Cortex of kidney (tissue), 1 donor: ENCODE results near the gene ST6GAL1.

Experiments used
- DNase-seq: peaks from one replicate; lab custom pipeline; 2025; lab: John Stamatoyannopoulos, UW

ST6GAL1 gene

DNA sequence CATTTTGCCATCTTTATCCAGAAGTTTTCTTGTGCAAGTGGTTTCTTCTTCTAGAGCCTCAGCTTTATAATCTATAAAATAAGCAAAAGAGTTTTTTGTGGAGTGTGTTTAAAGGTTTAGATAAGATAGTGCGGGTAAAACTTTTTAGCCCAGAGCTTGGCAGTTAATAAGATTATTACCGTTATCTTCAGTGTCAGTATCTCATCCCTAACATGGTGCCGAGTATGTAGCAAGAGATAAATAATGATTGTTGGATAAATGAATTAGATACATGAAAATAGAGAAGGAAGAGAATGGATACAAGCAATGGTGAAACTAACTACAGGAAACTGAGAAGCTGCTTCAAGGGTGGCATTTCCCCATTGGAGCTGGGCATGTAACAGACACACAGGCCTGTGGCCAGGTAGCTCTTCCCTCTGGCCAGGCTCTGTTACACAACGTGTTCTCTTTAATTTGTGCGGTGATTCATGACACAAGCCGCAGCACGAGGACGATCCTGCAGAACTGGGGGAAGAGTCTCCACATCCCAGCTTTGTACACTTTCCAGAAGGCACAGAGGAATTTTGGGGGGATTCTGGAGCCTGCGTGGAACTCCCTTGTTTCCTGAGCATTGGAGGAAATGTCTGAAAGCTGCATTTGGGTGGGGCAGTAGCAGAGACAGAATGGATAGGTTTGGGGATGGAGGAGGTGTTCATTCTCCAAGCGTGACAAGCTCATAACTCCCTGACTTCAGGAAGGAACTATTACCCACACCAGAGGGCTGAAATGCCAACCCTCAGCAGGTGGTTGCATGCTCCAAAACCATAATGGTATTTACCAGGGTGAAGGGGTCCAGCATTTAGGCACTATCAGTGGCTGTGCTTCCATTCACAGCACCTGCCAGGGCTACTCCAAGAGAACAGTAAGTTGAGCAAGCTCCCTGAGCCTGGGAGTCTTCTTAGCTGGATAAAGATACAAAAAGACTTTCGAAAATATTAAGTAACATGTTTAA is 14.2 kb upstream of the ST6GAL1 start:
- DNase-seq: no peak

DNA sequence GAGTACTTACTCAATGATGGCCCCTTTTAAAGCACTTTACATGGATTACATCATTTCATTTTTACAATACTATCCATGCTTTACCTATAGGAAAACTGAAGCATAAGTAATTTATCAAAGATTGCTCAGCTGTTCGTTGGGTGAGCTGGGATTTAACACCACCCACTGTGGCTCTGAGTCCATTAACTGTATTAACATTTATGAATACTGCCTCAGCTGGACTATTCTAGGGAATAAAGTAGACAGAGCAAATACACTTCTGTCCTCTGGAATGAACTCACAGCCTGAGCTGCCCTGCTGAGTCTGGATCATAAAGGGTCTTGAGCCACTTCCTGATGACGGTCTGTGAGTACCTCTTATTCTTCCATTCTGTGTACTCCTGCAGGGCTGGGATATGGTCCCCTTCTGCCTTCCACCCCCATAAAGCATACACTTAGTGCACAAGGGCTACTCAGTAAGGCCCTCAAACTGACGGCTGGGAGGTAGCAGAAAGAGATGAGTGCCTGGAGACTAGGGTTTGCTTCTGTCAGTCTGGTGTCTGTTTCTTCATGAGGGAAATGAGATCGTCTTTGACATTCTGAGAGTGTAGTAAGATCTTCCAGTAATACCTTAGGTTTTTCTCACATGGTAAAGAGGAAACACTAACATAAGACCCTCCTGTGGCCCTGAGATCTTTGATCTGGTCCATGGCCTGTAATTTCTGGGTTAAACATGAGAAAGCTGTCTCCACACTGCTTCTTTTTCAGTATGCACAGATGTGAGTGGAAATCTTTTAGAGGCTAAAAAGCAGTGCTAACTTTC is 12.6 kb upstream of the ST6GAL1 start:
- DNase-seq: no peak

DNA sequence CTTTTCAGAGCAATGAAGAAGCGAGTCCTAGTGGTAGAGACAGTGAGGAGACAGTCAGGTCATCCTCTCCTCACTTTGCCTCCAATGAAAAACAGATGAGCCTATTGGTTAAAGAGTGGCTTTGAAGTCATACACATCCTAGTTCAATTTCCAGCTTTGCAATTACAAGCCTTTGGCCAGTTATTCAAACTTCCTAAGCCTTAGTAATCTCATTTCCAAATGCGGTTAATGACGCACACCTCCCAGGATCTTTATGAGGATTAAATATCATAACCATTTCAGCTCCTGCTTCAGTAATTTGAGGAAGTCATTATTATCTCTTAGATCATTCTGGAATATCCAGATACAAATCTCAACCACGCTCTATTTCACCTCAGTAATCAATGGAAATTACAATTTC is 10.0 kb upstream of the ST6GAL1 start:
- no peak for DNase-seq

DNA sequence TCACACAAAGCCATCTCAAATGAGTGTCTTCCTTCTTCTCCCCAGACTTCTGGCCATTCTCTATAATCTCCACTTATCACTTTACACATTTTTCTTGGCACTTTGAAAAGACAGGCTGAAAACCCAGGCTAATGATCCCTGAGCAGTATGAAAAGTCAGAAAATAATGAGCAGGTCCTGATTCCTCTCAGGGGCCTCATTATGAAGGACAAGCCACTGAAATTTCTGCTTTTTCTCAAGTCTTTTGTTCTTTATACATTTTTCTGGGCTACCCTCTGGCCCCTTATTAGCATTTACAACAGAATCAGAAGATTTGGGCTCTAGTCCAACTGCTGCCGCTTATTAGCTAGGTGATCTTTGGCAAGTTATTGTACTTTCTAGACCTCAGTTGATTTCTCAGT is 9.5 kb upstream of the ST6GAL1 start:
- DNase-seq: no peak

DNA sequence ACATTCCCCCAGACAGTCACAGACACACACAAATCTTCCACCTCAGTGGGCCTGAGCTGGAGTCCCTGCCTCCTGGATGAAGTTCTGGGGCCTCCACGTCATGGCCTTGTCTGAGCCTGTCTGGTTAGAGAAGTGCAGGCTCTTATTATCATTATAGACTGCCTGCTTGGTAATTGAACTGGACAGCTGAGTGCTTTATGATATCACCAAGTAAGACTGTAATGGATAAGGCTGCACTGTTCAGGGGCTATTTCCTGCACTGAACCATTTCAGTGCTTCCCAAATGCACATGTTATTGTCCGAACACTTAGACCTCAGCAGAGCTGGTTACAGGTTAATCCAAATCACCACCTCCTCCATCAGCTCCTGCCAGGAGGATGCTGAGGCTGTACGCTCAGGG is 8.7 kb upstream of the ST6GAL1 start:
- DNase-seq: no peak

DNA sequence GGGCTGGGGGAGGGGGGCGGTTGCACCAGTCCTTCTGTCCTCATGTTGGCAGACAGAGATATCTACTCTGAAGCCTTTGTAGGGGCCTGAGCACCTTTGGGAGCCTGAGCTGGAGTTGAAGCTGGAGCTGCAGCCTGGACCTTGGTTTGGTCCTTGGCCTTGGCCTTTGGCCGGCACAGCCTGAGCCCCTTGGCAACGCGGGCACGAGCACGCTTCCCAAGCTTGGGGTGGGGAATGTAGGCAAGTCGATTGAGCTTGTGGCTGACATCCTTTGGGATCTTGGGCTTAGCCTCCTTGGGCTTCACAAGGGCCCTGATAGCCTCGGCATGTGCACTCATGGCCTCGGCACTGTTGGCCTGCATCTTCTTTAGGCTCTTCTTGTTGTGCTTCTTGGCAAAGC is 8.1 kb upstream of the ST6GAL1 start:
- DNase-seq: no peak

DNA sequence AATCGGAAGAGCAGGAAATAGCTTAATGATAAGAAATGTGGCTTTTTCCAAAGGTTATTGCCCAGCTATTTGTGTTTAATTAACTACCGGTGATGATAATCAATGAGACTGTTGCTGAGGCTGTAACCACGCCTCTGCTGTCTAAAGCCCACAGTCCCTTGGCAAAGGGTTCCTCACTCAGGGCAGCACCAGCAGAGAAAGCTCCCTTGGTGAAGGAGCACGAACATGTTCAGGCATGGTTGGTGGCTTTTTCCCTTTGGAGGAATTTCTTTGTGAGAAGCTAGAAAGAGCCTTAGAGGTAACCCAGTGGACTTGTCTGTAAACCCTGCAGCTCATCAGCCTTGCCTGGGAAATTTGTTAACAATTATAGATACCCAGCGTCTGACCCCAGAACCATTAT is 7.5 kb upstream of the ST6GAL1 start:
- no peak for DNase-seq

DNA sequence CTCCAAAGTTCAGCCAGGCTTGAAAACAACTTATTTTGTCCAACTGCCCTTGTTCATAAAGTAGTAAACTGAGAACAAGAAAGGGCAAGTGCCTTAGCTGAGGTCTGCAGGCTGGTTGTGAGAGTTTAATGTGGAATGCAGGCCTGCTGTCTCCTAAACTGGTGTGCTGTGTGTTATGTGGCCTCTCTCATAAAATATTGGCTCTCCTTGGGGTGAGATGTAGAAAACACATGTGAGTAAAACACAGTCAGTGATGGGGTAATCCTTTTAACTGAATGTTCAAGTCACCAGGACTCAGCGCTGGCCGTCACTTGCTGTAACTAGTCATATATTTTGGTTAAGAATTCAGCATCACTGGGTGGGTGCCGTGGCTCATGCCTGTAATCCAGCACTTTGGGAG is 7.1 kb upstream of the ST6GAL1 start:
- no peak for DNase-seq

DNA sequence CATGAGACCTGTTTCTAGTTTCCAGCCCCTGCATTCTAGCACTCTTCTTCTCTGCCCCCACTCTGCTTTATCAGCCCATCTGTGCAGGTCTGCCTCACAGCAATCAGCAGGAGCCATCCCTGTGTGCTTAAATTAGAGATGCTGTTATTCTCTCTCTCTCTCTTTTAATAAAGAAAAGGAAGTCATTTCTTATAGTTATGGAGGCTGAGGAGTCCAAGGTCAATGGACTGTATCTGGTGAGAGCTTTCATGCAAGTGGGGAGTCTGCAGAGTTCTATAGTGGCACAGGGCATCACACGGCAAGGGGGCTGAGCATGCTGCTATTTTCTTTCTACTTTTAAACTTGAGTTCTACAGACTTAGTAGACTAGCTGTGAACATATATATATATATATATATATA is 4.5 kb upstream of the ST6GAL1 start:
- DNase-seq: no peak

DNA sequence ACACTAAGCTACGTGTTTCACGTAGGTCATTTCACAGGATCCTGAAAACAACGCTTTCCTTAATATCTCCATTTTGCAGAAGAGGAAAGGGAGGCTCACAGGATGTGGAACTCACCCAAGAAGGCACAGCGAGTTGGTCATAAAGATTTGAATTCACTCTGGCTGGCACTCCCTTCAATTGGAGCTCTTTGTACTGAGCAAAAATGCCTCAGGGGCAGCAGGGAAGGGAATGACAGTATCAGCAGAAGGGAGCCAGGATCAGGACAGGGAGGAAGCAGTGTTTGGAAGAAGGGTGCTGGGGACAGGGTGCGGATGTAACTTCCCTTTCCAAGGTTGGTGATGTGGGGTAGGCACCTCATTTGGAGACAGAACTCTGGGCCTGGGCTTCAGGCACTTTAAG is 1.1 kb upstream of the ST6GAL1 start:
- DNase-seq: no peak

DNA sequence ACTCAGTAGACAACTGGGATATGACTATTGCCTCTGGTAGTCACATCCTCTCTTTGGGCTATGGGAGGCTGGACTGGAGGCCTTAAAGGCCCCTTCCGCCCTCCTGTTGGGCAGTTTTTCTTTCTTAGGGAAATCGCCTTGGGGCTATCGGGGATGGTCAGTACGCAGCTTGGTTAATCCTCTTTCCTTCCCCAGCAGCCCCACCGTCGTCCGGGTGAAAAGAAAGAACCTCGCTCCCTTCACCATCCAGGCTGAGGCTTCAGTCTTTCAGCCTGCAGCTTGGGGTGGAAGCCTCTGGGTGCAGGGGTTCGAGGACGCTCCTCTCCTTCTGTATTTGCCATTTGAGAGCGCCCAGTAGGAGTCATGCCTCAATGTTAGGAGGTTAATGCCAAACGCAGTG is 641 bp upstream of the ST6GAL1 start:
- no peak for DNase-seq

DNA sequence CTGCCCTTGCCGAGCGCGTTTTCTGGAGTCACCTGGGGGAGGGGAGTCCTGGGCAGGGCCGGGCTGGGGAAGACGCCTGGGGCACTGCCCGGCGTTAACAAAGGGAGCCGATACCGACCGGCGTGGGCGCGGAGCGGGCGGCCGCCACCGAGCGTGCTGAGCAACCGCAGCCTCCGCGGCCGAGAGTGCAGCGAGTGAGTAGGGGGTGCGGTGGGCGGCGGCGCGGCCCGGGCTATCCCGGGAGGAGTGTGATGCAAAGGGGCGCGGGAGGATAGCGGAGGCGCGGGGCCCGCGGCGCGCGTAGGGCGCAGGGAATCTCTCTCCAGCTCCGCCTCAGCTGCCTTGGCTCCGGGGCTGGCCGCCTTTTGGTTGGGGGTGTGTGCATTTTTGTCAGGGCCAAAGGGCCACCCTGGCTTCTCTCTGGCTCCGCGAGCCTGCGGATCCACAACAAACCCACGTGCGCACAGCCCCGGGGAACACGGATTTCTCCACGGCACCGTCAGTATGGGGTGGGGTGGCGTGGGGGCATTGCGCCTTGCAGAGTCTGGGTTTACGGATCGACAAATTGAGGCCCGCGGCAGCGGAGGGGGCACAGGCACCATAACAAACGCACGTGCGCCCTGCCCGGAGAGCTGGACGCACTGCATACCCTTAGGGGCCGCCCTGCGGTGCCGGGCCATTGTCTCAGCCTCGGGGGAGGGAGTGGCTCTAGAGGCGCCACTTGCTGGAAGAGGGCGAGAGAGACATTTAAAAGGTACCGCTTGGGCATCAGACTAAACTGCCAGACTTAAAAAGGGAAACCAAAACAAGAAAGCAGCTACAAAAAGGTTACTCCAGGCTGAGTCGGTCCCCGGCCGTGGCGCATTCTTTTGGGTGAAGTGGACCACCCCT is 560 bp downstream of the ST6GAL1 start:
- DNase-seq: no peak

DNA sequence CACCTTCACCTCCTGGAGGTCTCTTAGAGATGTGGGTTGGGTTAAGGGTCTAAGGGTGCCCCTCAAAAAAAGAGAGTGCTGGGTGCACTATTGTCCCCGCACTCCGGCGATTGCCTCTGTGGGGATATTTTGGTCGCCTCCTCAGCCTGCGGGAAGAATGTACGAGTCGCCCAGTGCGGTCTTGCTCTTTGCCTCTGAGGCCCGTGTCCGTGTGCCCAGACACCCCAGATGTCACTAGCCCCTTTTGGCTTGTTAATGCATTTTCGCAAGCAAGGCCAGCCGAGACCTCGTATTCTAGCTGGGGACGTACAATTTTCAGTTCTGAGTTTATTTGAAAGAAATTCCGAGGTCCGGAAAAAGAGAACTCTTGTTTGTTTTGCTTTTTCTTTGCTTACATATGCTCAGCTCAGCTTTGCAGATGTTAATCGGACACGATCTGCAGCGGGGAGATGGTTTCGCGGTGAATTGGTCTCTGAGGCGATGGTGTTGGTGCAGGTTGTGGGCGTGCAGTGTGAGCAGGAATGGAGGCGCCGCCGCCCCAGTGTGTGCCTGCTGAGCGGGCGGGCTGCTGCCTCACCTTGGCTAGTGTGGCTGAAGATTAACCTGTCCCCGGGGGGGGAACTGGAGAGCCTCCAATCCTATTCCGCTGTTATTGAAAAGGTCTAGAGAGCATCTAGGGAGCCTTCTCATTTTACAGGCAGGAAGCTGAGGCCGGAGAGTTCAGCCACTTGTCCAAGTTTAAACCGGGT is 1.4 kb downstream of the ST6GAL1 start:
- no peak for DNase-seq

DNA sequence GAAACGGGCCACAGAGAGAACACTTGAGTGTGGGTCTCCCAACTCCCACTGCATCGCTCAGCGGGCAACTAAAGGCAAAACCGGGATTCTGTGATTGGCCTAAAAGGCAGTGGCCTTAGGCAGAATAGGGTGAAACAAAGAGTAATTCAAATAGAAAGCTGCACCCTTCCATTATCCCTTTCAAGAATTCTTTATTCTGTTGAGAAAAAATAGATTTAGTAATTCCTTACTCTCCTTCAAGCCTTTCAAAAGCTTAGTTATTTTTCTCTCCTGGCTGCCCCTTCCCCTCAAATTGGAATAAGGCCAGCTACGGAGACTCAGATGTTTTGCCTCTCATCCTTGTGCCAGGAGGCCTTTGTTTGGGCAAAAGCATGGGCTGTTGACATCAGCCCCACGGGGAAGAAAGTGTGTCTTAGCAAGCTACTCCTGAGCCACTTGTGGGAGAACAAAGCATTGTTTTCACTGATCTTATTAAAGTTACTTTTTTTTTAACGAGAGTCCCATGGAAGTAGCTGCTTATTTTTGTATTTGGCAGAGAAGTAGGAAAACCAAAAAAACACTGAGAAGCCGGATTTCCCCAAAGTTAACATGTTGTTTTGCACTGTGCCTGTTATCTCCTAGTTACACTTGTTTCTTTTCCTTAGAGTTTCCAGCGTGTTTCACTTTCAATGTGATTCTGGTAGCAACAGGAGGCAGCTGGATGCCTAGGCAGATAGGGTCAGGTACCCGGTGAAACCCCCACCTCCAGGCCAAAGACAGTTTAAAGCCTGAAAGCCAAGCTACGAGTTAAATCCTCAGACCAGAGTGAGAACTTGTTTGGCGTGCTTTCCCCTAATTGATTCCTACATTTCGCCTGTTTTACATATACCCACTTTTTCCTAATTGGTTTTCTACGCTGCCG is 2.2 kb downstream of the ST6GAL1 start:
- no peak for DNase-seq

DNA sequence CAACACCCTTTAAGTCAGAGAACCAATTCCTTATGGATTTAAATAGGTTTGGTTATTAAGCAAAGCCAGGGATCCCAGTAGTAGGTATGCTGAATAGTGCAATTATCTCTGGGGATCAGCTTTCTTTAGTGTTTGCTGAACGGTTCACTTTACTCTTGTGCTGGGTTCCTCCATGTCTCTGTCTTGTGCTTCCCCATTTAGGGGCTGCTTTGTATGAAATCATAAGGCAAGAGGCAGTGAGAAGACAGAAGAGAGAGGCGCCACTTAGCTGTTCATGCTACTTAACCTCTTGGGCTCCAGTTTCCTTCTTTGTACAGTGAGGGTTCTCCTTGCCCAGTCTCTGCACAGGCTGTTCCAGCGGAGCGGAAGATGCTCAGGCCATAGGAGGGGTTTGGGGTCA is 3.5 kb downstream of the ST6GAL1 start:
- DNase-seq: no peak

DNA sequence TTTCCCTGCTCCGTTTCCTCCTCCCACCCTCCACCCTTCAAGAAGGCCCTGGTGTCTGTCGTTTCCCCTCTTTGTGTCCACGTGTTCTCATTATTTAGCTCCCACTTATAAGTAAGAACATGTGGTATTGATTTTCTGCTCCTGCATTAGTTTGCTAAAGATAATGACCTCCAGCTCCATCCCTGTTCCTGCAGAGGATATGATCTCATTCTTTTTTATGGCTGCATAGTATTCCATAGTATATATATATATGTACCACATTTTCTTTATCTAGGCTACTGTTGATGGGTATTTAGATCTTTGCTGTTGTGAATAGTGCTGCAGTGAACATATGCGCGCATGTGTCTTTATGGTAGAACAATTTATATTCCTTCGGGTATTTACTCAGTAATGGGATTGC is 4.8 kb downstream of the ST6GAL1 start:
- DNase-seq: no peak

DNA sequence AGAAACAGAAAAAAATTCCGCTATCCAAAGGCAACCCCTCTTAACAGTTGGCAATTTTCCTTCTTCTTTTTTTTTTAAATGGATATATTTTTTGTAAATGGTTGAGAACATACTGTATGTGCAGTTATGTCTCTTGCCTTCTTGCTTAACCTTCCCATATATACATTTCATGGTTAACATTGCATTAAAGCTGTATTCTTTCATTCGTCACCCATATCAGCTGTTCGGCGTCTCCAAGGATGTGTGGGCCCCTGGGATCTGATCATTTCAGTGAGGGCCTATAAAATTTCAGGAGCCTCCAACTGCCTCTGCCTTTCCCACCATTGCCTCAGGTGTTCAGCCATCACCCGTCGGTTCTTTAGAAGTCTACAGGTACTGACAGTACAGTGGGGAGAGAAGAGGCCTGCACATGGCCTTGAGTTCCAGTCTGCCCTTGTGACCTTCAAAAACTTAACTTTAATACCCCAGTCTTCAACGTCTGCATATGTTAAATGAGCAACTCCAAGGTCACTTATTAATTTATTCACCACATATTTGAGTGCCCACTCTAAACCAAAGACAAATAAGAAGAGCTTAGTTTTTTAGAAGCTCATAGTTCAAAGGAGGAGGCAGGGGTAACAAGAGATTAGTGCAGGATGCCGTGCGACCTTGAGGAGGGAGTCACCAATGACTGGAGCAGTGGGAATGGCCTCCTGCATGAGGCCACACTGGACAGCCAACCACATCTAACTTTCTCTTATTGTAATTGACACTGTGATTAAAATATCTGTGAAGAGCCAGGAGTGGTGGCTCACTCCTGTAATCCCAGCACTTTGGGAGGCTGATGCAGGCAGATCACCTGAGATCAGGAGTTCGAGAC is 6.9 kb downstream of the ST6GAL1 start:
- DNase-seq: no peak

DNA sequence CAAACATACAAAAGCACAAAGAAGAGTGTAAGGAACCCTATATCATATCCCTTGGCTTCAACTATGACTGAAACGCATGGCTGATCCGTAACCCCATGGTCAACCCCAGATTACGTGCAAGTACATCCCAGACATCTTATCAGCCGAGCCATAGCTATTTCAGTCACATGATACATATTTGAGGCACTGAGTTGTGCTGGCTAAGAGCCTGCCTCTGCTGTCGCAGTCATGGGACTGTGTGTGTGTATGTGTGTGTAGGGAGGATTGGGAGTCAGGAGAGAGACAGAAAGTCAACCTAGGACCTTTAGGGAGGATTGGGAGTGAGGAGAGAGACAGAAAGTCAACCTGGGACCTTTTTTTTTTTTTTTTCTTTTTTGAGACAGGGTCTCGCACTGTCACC is 8.4 kb downstream of the ST6GAL1 start:
- DNase-seq: no peak

DNA sequence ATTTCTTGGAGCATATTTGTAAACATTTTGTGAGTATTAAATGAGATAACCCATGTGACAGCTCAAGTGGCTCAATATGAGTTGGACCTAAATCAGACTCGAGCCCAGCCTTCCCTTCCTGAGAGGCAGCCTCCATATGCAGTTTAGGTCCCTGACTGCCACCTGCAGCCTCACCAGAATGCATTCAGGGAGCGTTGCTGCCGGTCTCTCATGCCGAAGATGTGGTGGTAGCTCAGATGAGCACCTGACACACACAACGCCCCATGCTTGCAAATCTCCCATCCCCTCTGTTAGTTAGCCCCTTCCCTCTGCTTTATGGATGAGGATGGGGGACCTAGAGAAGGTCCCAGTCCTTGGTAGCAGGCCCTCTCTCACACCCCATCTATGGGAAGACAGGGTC is 9.2 kb downstream of the ST6GAL1 start:
- DNase-seq: no peak
